GM18519 (cell line): ENCODE results near the gene POU6F1.

Experiments
- ATAC-seq: cut with Tn5 transposase; IDR thresholded peaks from one replicate; pipeline ENCODE4 v1.9.1; 2021; ENCODE audit warnings: mild to moderate bottlenecking, moderate library complexity; ENCODE audit not compliant: unreplicated experiment, low FRiP score

POU6F1 gene

GRCh38 chr12:51199366-51199945, 18.4 kb downstream of the POU6F1 start:
- no peak for ATAC-seq

- ATAC-seq, result no peak
These were observed 19.1 kb downstream of the POU6F1 start for GRCh38 chr12:51198568-51199365.

- ATAC-seq, result no peak
These were observed 19.9 kb downstream of the POU6F1 start for GRCh38 chr12:51197736-51198567.

GRCh38 chr12:51196547-51196946, 21.3 kb downstream of the POU6F1 start:
- ATAC-seq, result no peak

GRCh38 chr12:51195841-51196240, 22.0 kb downstream of the POU6F1 start:
- ATAC-seq, result no peak

GRCh38 chr12:51192284-51192671, 25.6 kb downstream of the POU6F1 start:
- no peak for ATAC-seq

GRCh38 chr12:51191516-51192283, 26.2 kb downstream of the POU6F1 start:
- ATAC-seq, result no peak

- no peak for ATAC-seq
These were observed 27.0 kb downstream of the POU6F1 start for GRCh38 chr12:51190820-51191219.

GRCh38 chr12:51189790-51190355, 28.0 kb downstream of the POU6F1 start:
- ATAC-seq, result no peak

GRCh38 chr12:51188359-51189051, 29.4 kb downstream of the POU6F1 start:
- ATAC-seq, result no peak

- no peak for ATAC-seq
These were observed 30.4 kb downstream of the POU6F1 start for GRCh38 chr12:51187370-51187987.

GRCh38 chr12:51186465-51187085, 31.3 kb downstream of the POU6F1 start:
- ATAC-seq, result no peak

- ATAC-seq, result no peak
These were observed 32.6 kb downstream of the POU6F1 start for GRCh38 chr12:51185171-51185717.

GRCh38 chr12:51183816-51184215, 34.0 kb downstream of the POU6F1 start:
- ATAC-seq, result no peak

- no peak for ATAC-seq
These were observed 34.5 kb downstream of the POU6F1 start for GRCh38 chr12:51183349-51183748.

- no peak for ATAC-seq
These were observed 36.3 kb downstream of the POU6F1 start for GRCh38 chr12:51181558-51181957.

- no peak for ATAC-seq
These were observed 40.0 kb downstream of the POU6F1 start for GRCh38 chr12:51177897-51178296.

- no peak for ATAC-seq
These were observed 43.4 kb downstream of the POU6F1 start for GRCh38 chr12:51174501-51174900.
